Testis (tissue), 3 donors: ENCODE data around the gene DMWD. TPM values are rescaled to one million over a fixed set of nuclear protein-coding genes. Genes with fewer than 3 reads are reported as not detected.

Source experiments
- DNase-seq: peaks from one replicate; pipeline ENCODE4 v3.0.0-alpha.2; 2019
- H3K27ac ChIP-seq, 2 donors: fragments of 200-600 bp; sonication (generic); one replicate each; pipeline ENCODE4 v1.5.1; 2019
- H3K27me3 ChIP-seq: fragments of 200-600 bp; sonication (generic); one replicate; pipeline ENCODE4 v1.5.1; 2019
- H3K36me3 ChIP-seq: fragments of 200-600 bp; sonication (generic); one replicate; pipeline ENCODE4 v1.5.1; 2017; ENCODE audit warnings: low read depth; ENCODE audit errors: missing control alignments
- H3K4me1 ChIP-seq: fragments of 200-600 bp; sonication (generic); one replicate; pipeline ENCODE4 v1.5.1; 2019
- H3K4me3 ChIP-seq, 2 donors: fragments of 200-600 bp; sonication (generic); one replicate each; pipeline ENCODE4 v1.5.1; 2017 to 2019
- H3K9me3 ChIP-seq: fragments of 200-600 bp; sonication (generic); one replicate; pipeline ENCODE4 v1.5.1; 2017
- CTCF ChIP-seq, 3 experiments: fragments of 450-650 bp in 2 of 3; fragments of 200-600 bp in 1 of 3; sonication (generic) in 1 of 3; IDR thresholded peaks; one replicate each; pipeline ENCODE4 v1.5.1; 2016 to 2019; ENCODE audit warnings: antibody characterized with exemption in 3 of 3, mild to moderate bottlenecking in 2 of 3, moderate library complexity in 1 of 3
- POLR2A ChIP-seq: fragments of 450-650 bp; IDR thresholded peaks from one replicate; pipeline ENCODE4 v1.6.1; 2017; ENCODE audit warnings: antibody characterized with exemption, mild to moderate bottlenecking, moderate library complexity
- WGBS, 2 donors: methylation state at CpG; one replicate each; pipeline ENCODE4 v1.1.5; 2018; 5-methylcytosine and 5-hydroxymethylcytosine counted together
- intact Hi-C: fragments of 100-400 bp; cut with DNase I; formaldehyde crosslinking; loops from one replicate; pipeline ENCODE4 v1.15.1; 2023; ENCODE audit warnings: low total_unique reads
- polyA plus RNA-seq: library from polyadenylated mRNA; stranded (reverse); fragments of 350-450 nt; fragmentation: Illumina TruSeq; extraction: RNeasy Lipid Tissue Mini Kit (QIAGEN cat#74804); gene quantifications from one replicate; pipeline ENCODE4 v1.2.3, GENCODE V29; 2014; ENCODE audit warnings: low read depth, low replicate concordance; ENCODE audit not compliant: insufficient read depth
- total RNA-seq, 2 donors: library from RNA; depleted of rRNA; stranded (reverse); fragments of >200 nt; gene quantifications; one replicate each; pipeline ENCODE4 v1.2.3, GENCODE V29; 2016

The DMWD gene
- total and polyA plus RNA-seq, 3 donors from 2014 or later: 59.0 to 124 (median 111) TPM

DNA sequence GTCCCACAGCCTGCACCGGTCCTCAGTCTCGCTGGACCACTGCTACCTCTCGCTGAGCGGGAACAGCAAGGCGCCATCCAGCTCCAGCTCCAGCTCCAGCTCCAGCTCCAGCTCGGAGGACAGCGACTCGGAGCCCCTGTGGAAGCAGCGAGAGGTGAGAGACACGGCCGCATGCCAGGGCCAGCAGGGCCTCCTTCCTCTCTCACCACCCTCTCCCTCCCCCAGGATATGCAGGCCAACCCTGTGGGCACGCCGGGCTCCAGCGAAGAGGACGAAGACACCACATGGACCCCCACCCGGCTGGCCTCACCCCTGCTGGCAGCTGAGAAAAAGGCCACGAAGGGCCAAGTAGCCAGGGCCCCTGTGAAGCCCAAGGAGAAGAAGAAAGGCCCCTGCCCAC is 30.9 kb downstream of the DMWD start:
- intact Hi-C loops: no loop called here
- no peak for DNase-seq
- no peak overlapping the region for H3K4me3 ChIP-seq
- no peaks in the 10 kb centered on the region for H3K9me3 ChIP-seq
- 93 to 97% methylated on average over 11 to 17 of the region's 17 CpGs for WGBS, 2 donors
- peaks cover 30% of the 10 kb centered on the region for H3K4me1 ChIP-seq
- no peak for TF ChIP-seq POLR2A
- H3K36me3 ChIP-seq: no peaks in the 10 kb centered on the region
- no peaks in the 10 kb centered on the region for H3K27me3 ChIP-seq
- H3K27ac ChIP-seq: no peak overlapping the region

GRCh38 chr19:45758921-45759320 is 33.7 kb downstream of the DMWD start:
- intact Hi-C loops: no loop called here
- 81 to 90% methylated on average over 4 to 9 of the region's 9 CpGs for WGBS, 2 donors
- DNase-seq: no peak

GRCh38 chr19:45757695-45758094 is 35.0 kb downstream of the DMWD start:
- TF ChIP-seq CTCF (IDR thresholded peaks at IDR 0.05) (no peak), POLR2A (no peak)
- H3K36me3 ChIP-seq: no peaks in the 10 kb centered on the region
- H3K9me3 ChIP-seq: no peaks in the 10 kb centered on the region
- no peak overlapping the region for H3K27ac ChIP-seq
- WGBS, 2 donors: 82 to 86% methylated on average over 9 of the region's 9 CpGs
- intact Hi-C loops: no loop called here
- H3K4me3 ChIP-seq: no peak overlapping the region
- DNase-seq: no peak
- no peaks in the 10 kb centered on the region for H3K4me1 ChIP-seq
- no peaks in the 10 kb centered on the region for H3K27me3 ChIP-seq

More at GRCh38 chr19:45758921-45759320, 33.7 kb downstream of the DMWD start:
- H3K36me3 ChIP-seq: no peaks in the 10 kb centered on the region
- TF ChIP-seq CTCF (IDR thresholded peaks at IDR 0.05) (no peak), POLR2A (no peak)
- H3K4me3 ChIP-seq: no peak overlapping the region
- H3K27me3 ChIP-seq: no peaks in the 10 kb centered on the region
- no peaks in the 10 kb centered on the region for H3K9me3 ChIP-seq
- no peak overlapping the region for H3K27ac ChIP-seq
- H3K4me1 ChIP-seq: peaks cover 6% of the 10 kb centered on the region

- Histone ChIP-seq H3K36me3 (no peaks in the 10 kb centered on the region), H3K4me1 (no peaks in the 10 kb centered on the region), H3K9me3 (no peaks in the 10 kb centered on the region), H3K4me3 (no peak overlapping the region), H3K27me3 (no peaks in the 10 kb centered on the region), H3K27ac (no peak overlapping the region)
- WGBS, 2 donors: 96% methylated on average over 8 of the region's 8 CpGs; no CpG with 5 or more reads in 1 of the 2 donors
- no peak for DNase-seq
- intact Hi-C loops: no loop called here
- TF ChIP-seq POLR2A (no peak), CTCF (IDR thresholded peaks at IDR 0.05) (no peak)
Observed at GRCh38 chr19:45754323-45754722, 38.3 kb downstream of the DMWD start.

GRCh38 chr19:45753548-45753947 is 39.1 kb downstream of the DMWD start:
- Histone ChIP-seq H3K27me3 (no peaks in the 10 kb centered on the region), H3K9me3 (no peaks in the 10 kb centered on the region), H3K36me3 (no peaks in the 10 kb centered on the region), H3K4me1 (no peaks in the 10 kb centered on the region), H3K4me3 (no peak overlapping the region), H3K27ac (no peak overlapping the region)
- no peak for TF ChIP-seq CTCF (IDR thresholded peaks at IDR 0.05)
- no peak for TF ChIP-seq POLR2A
- DNase-seq: no peak
- 66 to 81% methylated on average over 5 to 6 of the region's 6 CpGs for WGBS, 2 donors
- intact Hi-C loops: no loop called here
